Mucosa of descending colon (tissue), 3 donors: ENCODE results near the gene CACNG5. TPM values are rescaled to one million over a fixed set of nuclear protein-coding genes. Genes with fewer than 3 reads are reported as not detected.

Experiments
- ATAC-seq: fragments of 200-7000 bp; cut with Tn5 transposase; one replicate; pipeline ENCODE4 v1.9.1; 2020; ENCODE audit warnings: mild to moderate bottlenecking, moderate library complexity
- DNase-seq, 3 donors: peaks; one replicate each; pipeline ENCODE4 v3.0.0-alpha.2; 2020
- H3K36me3 ChIP-seq: fragments of 200-600 bp; one replicate; pipeline ENCODE4 v1.8.0; 2021; ENCODE audit warnings: low read depth, mild to moderate bottlenecking
- H3K4me1 ChIP-seq: fragments of 200-600 bp; one replicate; pipeline ENCODE4 v1.8.0; 2021; ENCODE audit warnings: low read depth, mild to moderate bottlenecking
- H3K4me3 ChIP-seq: fragments of 200-600 bp; one replicate; pipeline ENCODE4 v1.8.0; 2021; ENCODE audit warnings: mild to moderate bottlenecking
- H3K9me3 ChIP-seq: fragments of 200-600 bp; one replicate; pipeline ENCODE4 v1.8.0; 2021; ENCODE audit warnings: mild to moderate bottlenecking
- intact Hi-C, 2 donors: fragments of 100-400 bp; cut with DNase I in 1 of 2; cut with micrococcal nuclease in 1 of 2; formaldehyde crosslinking; loops; one replicate each; pipeline versions ENCODE4 v1.11.0 to v1.11.1; 2022; cut with DNase I, micrococcal nuclease
- total RNA-seq, 3 donors: library from RNA; stranded (reverse); fragmentation: NEBNext Ultra II Directional in 2 of 3; extraction: Animal tissue kit (Norgen Biotek cat#: 25700) in 2 of 3; gene quantifications; one replicate each; pipeline versions ENCODE4 v1.2.1 to v1.2.4, GENCODE V29; 2021 to 2023
- TF ChIP-seq, protein P1 (sequence below): fragments of 200-600 bp; IDR thresholded peaks from one replicate; pipeline ENCODE4 v1.8.0; 2022; ENCODE audit warnings: antibody characterized with exemption, mild to moderate bottlenecking
- donor health status: DM: no; HTN: no; CAD: no; lungs with moderate emphysema.
- donor health status: DM: no; HTN: no; CAD: no.
- donor health status: DM: no; HTN: yes; CAD: no.

The CACNG5 gene
- total RNA-seq, 3 donors from 2014 or later, result 0.44 TPM; not detected in 2

DNA sequence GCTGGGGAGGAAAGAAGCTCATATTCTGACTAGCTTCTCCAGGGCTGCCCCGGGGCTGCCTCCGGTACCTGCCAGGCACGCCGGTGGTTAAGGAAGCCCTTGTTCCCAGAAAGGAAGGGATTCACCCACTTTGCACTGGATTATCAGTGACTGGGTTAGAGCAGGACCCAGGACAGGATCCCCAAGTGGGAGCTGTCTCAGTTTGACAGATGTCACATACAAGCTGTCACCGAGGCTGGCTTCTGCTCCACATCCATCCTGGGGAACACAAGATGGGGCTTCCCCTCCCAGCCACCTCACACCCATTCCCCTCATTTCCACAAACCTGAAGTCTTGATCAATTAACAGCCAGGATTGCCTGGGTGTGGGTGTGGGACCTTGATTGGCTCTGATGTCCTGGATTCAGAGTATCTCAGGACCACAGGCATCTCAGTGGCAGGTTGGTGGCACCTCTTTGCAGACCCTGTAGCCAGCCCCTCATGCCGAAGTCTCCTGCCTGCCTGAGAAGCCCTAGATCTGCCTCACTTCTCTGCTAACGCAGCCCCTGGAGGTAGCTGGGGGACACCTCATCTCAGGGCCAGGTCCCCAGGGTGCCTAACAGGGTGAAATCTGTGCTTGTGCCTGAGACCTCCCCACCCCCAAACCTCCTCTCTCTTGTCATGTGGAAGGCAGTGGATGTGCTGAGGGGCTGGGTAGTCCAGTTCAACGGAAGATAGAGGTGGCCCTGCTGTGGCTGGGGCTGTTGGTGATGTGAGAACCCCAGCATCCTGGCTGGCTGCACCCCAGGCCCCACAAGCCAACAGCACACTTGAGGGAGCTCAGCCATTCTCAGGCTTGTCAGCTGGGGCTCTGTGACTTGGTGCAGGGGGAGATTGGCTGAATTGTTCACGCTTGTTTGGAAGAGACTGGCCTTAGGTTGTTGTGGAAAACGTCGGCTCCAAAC lies 1.4 kb downstream of the CACNG5 start:
- Histone ChIP-seq H3K36me3 (no peaks in the 10 kb centered on the region), H3K9me3 (no peaks in the 10 kb centered on the region), H3K4me3 (no peak overlapping the region), H3K4me1 (no peaks in the 10 kb centered on the region)
- intact Hi-C loops, result no loop called here
- no peak for DNase-seq
- TF ChIP-seq, protein P1, sequence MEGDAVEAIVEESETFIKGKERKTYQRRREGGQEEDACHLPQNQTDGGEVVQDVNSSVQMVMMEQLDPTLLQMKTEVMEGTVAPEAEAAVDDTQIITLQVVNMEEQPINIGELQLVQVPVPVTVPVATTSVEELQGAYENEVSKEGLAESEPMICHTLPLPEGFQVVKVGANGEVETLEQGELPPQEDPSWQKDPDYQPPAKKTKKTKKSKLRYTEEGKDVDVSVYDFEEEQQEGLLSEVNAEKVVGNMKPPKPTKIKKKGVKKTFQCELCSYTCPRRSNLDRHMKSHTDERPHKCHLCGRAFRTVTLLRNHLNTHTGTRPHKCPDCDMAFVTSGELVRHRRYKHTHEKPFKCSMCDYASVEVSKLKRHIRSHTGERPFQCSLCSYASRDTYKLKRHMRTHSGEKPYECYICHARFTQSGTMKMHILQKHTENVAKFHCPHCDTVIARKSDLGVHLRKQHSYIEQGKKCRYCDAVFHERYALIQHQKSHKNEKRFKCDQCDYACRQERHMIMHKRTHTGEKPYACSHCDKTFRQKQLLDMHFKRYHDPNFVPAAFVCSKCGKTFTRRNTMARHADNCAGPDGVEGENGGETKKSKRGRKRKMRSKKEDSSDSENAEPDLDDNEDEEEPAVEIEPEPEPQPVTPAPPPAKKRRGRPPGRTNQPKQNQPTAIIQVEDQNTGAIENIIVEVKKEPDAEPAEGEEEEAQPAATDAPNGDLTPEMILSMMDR, result no peak
- ATAC-seq, result no peak

DNA sequence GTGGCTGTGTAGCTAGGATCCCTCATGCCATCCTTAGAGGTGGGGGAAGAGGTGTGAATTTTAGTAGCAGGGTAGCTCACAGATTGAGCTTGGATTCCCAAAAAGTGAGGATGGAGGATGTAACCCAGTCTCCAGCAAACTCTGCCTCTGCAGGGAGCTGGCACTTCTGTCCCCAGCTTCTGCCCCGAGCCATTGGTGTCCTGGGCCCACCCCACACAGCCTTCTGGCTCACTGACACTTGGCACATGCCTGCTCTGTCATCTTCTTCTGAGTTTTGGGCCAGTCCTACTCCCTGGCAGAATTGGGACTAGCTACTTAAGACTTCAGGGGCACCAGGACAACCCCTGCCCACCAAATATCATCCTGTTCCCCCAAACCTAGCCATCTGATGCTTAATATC lies 2.3 kb downstream of the CACNG5 start:
- TF ChIP-seq, protein P1, result no peak
- Histone ChIP-seq H3K4me1 (no peaks in the 10 kb centered on the region), H3K9me3 (no peaks in the 10 kb centered on the region), H3K4me3 (no peak overlapping the region), H3K36me3 (no peaks in the 10 kb centered on the region)
- DNase-seq, result no peak
- ATAC-seq, result no peak
- intact Hi-C loops, result no loop called here

DNA sequence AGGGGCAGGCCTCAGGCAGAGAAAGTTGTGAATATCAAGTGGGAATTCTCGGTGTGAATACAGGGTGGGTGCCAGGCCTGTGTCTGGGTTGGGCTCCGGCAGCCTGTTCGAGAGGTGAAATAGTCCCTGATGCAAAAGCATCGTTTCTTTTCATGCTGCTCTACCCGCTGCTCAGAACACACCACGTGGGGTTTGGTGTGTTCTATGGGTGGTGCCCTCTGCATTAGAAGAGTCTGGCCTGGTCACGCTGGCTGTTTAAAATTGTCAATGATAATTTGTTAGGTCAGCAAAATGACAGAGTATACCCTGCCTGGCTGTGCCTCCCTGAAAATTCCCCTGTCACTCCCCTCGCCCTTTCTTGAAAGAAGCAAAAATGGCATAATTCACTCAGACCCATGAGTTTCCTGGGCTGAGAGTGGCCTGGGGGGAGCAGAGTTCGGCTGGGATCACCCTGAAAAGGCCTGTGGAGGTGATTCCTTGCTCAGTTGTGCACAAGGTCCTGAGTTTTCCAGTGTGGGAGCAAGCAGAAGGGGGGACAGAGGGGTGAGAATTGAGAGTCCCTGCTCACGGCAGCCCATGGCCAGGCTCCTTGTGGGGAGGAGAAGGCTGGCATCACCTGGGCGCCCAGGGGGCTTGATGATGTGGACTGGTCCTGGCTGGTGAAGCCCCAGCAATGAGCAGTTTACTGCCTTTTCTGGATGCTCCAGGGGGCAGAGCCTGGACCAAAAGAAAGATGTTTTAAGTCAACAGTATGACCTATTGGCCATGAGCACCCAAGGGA lies 3.2 kb downstream of the CACNG5 start:
- Histone ChIP-seq H3K4me1 (no peaks in the 10 kb centered on the region), H3K9me3 (no peaks in the 10 kb centered on the region), H3K4me3 (no peak overlapping the region), H3K36me3 (no peaks in the 10 kb centered on the region)
- DNase-seq, result no peak
- no peak for ATAC-seq
- TF ChIP-seq, protein P1, result no peak
- intact Hi-C loops, result no loop called here

DNA sequence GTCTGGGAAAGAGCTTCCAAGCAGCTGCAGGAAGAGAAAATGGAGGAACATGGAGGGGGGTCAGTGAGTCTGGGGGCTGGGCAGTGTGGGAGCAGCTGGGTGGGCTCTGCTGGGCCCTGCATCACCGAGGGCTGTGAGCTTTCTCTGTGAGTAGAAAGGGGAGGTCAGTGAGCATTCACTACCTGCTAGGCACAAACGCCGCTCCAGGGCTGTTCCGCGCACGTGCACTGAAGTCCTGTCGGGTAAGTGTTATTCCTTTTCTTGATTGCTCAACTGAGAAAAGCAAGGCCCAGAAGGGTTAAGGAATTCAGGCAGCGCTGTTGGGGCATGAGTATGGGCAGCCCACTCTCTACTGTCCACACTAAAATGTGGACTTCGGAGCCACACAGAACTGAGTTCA lies 4.7 kb downstream of the CACNG5 start:
- DNase-seq, result no peak
- H3K9me3 ChIP-seq, result no peaks in the 10 kb centered on the region
- no peaks in the 10 kb centered on the region for H3K4me1 ChIP-seq
- TF ChIP-seq, protein P1, result no peak
- no peak for ATAC-seq
- no peak overlapping the region for H3K4me3 ChIP-seq
- intact Hi-C loops, result no loop called here
- no peaks in the 10 kb centered on the region for H3K36me3 ChIP-seq

DNA sequence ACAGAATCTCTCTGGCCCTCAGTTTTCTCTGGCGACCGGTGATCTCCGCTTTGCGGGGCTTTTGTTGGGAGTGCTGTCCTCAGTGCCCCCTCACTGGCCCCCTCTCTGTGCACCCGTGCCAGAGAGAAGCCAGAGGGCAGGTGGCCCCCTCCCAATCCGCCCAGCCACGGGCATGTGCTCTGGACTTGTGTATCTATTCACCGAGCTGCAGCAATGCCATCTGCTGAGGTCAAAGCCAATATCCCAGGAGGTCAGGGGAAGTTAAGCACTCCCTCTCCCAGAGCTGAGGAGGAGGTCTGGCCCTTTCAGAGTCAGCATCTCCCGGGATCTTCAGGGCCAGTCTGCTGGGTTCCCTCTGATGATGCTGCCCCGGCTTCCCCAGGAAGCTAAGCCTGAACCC lies 5.1 kb downstream of the CACNG5 start:
- no peaks in the 10 kb centered on the region for H3K9me3 ChIP-seq
- H3K4me3 ChIP-seq, result no peak overlapping the region
- ATAC-seq, result no peak
- H3K36me3 ChIP-seq, result no peaks in the 10 kb centered on the region
- H3K4me1 ChIP-seq, result no peaks in the 10 kb centered on the region
- intact Hi-C loops, result no loop called here
- TF ChIP-seq, protein P1, result no peak
- no peak for DNase-seq
